DLD1 (cell line): ENCODE data around the gene KIAA1217.

ENCODE experiments used
- in situ Hi-C: cut with HindIII; loops from 2 replicates; pipeline ENCODE4 v1.10.0; 2017; ENCODE audit warnings: low sequenced_read_pairs

KIAA1217 gene

DNA sequence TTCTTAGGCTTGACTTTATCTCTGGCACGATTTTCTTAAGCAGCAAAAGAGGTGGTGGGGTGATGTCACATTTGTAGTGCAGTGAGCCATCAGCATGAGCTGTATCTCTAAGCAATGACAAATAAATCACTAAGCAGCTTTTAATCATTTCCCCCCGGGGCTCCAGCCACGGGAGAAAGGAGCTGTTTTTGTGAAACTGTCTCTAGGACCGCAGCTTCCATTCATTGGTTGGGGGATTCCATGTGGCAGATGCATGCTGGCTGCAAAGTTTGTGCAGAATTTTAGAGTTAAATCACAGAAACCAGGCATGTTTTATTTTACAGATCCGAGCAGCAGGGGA, 464 bp downstream of the KIAA1217 start:
- in situ Hi-C loops = no loop called here

DNA sequence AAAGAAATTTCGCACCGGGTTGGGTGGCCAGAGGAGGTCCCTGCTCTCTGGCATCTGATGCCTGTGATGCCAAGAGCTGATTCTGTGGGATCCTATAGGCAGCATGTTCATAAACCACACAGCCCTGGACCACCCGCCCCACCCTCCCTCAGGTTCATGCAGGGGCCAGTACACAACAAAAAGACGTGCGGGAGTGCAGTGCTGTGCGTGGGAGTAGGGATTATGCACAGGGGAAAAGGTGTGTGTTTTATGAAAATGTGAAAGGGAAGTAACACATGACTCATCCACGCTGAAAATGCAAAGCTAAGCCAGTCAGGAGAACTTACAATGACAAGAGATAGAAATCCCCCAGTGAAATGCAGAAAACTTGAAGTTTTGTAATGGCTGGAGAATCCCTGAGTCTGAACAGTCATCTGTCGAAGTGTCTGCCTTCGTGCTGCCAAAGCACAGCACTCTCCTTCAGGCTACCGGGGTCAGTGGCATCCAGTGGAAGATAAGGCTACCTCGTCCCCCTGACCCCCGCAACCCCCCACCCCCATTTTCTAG, 1.1 kb downstream of the KIAA1217 start:
- in situ Hi-C loops = no loop called here

DNA sequence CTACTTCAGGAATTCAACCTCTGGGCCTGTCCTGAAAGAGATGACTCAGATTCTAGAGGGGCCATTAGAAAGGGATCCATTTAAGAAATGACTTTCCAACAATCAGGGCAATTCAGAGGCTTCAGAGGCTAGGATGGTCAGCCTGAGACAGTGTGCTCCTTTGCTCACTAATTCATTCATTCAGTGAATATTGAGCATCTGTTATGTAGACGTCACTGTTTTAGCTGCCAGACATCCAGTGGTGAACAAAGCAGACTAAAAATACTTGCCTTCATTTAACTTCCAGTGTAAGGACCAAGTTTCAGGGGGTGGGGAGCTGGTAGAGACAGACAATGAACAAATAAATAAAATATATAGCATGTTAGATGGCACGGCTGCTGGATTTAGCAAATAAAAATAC, 1.6 kb downstream of the KIAA1217 start:
- in situ Hi-C loops = no loop called here

DNA sequence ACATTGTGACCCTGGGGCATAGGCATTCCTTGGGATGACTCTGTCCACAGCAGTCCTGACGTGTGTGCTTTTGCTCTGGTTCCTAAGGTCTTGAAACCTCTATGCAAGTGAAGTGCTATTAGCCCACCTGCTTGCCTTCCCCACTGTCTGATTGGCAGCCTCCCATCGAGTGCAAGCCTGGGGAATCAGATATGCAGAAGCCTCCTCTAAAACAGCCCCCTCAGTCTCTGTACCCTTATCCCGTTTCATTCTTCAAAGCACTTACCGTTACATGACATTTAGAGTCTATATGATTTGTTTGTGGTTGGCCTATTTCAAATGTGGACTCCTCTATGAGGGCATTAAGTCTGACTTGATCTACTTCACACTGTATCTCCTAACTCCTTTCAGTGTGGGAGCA, 4.3 kb downstream of the KIAA1217 start:
- in situ Hi-C loops = no loop called here

DNA sequence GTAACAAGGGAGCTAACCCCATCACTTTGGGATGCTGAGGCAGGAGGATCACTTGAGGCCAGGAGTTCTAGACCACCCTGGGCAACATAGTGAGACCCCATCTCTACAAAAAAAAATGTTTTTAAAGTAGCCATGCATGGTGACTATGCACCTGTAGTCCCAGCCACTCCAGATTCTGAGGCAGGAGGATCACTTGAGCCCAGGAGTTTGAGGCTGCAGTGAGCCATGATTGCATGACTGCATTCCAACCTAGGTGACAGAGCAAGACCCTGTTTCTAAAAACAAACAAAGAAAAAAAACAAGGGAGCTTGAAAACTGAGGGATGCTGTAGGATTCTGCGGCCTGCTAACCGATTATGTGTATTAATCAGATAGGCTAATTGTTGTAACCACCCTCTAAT, 4.9 kb downstream of the KIAA1217 start:
- in situ Hi-C loops = no loop called here

DNA sequence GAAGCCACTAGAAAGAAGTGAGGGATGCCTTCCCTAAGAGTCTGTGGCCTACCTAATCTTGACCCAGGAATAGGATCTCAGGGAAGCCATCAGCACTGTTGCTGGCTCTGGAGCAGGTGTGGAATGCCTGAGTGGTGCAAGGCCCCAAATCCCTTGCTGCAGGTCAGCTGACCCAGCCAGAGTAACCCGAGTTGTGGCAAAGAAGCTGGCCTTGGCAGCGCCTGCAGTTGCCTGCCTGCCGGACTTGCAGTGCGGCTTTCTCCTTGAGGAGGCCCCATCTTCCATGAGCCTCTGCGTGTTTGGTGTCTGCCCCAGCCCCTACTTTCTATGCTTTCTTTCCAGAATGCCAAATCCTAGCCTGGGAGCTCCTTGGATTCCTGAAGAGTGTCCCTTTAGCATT, 5.8 kb downstream of the KIAA1217 start:
- in situ Hi-C loops = no loop called here

DNA sequence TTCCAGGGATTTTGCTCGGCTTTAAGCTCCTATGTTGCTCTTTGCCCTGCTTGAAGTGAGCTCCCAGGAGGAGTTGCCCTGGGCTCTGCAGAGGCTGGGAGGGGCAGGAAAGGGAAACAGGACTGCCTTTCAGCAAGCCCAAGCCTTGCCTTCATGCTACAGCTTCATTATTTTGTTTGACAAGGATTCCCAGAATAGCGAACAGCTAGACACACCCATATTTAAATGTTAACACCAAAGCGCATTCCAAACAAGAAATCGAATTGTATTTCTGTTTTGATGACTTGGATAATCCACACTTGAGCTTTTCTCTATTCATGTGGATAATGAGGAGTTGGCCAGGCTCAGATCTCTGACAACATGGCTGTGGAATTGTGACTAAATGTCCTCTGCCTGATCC, 6.3 kb downstream of the KIAA1217 start:
- in situ Hi-C loops = no loop called here

DNA sequence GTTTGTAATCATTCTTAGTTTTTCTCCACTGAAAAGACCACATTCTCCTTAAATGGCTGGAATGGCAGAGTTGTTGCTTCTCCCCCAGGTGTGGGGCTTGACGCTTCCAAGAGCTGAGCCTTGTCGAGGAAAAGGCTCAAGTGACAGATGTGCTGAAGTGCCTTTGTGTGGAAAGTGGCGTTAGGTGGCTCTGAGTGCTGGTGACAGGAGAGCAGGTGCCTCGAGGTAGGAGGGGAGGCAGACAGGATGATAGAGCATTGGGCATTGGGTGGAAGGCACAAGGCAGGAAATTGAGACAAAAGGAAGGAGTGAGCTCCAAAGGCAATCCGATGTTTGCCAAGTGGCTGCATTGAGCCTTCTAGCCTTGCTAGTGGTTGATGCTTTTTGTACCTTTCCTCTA, 6.7 kb downstream of the KIAA1217 start:
- in situ Hi-C loops = no loop called here

DNA sequence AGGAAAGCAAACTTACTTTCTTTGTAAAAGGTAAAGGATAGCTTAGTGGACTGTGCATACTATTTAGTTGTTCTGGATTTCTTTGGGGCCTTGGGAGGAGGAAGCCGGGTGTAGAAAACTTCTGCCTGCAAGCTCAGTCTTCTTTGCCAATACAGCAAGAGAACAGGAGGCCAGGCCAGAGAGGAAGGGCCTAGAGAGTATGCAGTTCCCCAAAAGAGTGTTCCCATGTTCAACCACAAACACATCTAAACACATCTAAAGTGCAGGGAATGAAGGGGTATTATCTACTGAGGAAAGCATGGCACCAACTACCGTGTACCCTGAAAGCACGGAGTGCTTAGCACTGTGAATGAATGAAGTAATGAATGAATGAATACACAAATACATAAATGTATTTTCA, 11.0 kb downstream of the KIAA1217 start:
- in situ Hi-C loops = no loop called here

DNA sequence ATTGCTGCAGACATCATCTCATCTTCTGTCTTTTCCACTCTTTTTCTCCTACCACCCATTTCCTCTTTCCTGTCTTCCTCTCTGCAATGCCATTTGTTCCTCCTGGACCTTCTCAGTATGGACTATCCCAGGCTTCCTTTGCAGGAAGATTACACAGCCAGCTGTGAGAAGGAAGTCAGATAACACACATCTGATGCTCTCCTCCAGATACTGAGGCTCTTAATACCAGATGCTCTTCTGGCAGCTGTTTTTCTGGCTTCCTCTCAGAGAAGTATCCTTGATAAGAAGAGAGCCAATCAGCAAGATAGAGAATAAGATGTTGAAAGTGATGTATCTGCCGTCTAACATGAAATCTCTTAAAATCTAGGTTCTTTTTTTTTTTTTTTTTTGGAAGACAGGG, 14.4 kb downstream of the KIAA1217 start:
- in situ Hi-C loops = no loop called here

DNA sequence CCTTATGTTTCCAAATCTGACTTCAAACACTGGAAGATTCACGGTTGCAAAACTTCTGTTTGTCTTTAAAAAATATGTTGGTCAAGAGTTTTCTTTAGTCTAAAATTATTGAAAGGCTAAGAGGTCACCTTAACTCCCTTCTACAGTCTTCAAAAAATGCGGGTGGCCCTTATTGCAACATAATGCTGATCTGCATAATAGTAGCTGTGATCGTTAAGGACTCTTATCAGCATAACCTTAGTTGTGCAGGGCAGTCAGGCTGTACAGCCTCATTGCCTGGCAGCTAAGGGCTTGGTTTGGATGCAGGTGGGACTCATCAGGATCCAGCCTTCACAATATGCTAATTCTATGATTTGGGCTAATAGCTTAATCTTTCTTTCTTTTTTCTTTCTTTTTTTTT, 15.0 kb downstream of the KIAA1217 start:
- in situ Hi-C loops = no loop called here

DNA sequence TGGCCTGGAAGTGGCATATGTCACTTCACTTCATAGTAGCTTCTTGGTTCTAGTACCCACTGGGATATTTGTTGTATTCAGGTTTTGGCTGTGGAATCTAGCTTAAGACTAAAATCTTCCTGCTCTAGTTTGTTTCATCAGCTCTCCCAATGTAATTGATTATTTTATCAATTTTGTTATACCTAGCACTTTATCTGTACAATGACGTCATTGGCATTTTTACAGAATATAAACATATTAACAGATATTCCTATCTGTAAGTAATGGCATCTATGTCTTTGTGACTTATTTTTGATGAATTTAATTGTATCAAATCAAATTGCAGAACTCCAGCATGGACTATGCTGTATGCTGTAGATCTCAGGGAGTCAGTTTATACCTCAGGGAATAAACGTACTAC, 19.7 kb downstream of the KIAA1217 start:
- in situ Hi-C loops = no loop called here

DNA sequence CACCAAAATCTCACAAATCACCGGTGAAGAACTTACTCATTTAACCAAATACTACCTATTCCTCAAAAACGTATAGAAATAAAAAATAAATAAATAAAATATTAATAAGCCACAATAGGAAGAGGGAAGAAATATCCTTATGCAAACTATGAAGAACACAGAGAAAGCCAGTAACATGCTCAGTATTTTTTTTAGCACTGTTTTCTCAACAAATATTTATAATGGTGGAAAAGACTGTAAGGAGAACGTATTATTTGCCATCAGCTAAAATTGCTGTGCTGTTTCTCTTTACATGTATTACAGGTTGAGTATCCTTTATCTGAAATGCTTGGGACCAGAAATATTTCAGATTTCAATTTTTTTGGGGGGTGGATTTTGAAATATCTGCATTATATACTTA, 21.0 kb downstream of the KIAA1217 start:
- in situ Hi-C loops = no loop called here

DNA sequence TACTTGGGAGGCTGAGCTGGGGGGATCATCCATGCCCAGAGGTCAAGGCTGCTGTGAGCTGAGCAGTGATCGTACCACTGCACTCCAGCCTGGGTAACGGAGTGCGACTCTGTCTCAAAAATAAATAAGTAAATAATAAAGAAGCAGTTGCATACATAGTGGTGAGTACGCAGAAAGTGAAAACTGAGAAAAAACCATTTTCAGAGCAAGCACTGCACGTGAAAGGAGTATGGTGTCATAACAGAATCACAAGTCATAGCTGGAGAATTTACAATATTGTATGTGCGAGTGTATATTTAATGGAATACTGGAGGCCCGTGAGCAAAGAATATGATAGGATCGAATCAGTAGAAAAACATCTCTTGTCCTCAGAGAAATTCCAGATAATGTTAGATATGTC, 22.3 kb downstream of the KIAA1217 start:
- in situ Hi-C loops = no loop called here

DNA sequence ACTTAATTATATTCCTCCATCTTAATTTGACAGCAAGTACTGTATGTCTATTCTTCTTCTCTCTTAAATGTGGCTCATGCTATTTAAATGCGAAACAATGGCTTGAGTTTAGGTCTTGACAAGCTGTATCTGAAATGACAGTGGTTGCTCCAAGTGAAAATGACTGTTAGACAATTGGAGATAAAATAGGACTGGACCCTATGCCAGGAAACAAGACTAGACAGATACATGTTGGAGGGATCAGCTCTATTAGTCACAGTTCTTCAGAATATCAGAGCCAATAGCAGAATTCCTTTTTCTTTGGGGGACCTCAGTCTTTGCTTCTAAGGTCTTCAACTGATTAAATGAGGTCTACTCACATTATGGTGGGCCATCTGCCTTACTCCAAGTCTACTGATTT, 25.8 kb downstream of the KIAA1217 start:
- in situ Hi-C loops = no loop called here

DNA sequence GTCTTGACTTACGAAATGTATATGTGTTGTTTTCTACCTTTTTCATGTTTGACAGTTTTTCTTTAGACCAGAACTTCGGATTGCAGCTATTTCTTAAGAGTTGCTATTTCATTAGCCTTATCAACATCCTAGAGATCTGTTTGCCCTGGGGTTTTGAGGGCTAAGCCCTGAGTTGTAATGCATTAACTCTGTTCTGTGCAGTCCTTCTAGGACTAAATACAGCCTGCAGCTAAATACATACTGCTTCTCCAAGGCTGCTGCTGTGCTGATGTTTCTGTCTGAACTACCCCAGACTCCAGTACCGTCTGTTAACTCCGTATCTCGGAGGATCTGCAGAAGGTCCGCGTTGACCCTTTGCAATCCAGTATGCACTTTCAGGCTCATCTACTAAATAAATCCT, 26.5 kb downstream of the KIAA1217 start:
- in situ Hi-C loops = no loop called here

DNA sequence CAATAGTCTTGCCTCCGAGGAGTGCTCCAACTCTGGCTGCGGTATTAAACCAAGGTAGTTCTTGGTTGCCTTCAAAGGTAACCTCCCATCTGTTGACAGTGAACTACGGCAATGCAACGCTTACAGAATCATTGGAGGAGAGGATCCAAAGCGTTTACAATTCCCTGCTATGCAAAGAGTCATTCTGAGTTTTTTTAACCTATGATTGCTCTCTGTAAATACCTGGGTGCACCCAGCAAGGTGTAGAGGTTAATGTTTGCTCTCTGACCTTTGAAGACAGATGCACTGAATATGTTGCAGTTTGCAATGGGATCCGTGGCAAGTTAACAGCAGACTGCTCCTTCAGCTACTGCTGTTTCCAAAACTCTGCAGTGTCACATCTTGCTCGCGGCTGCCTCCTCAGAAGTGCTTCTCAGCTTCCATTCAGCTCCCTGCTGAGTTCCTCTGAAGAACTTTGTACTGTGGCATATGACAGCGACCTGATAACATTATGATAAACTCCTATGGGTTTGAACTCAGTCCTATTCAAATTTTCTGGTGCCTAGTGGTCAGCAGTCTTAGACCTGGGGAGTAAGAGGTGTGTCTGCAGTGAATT, 29.0 kb downstream of the KIAA1217 start:
- in situ Hi-C loops = no loop called here

DNA sequence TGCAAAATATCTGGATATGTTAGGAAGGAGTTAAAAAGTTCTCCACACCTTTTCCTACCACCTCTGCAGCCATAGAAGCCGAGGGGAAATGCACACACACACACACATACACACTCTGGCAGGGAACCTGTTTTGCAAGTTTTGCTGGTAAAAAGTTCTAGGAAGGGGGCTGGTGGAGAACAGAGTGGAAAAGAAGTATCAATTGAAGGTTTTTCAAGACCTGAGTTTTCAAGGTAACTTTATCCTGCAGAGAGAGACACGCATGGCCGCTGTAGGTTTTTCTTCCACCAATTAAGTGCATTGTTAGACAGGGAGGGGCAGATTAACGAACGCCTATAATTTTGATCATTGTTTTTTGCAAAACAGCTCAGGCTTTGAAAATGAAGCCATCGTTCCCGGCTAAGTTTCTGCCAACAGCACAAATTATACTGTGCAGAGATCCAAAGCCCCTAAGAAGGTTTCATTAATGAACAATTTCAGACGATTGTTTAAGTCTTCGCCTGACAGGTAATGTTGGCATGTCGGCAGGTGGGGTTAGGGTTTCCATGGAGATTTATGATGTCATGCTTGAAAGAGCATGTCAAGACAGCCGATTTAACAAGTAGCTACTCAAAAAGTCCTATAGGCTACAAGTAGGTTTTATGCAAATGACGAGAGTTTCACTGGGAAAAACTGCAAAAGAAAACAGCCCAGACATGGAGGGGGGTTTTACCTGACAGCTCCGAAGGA, 29.7 kb downstream of the KIAA1217 start:
- in situ Hi-C loops = no loop called here

DNA sequence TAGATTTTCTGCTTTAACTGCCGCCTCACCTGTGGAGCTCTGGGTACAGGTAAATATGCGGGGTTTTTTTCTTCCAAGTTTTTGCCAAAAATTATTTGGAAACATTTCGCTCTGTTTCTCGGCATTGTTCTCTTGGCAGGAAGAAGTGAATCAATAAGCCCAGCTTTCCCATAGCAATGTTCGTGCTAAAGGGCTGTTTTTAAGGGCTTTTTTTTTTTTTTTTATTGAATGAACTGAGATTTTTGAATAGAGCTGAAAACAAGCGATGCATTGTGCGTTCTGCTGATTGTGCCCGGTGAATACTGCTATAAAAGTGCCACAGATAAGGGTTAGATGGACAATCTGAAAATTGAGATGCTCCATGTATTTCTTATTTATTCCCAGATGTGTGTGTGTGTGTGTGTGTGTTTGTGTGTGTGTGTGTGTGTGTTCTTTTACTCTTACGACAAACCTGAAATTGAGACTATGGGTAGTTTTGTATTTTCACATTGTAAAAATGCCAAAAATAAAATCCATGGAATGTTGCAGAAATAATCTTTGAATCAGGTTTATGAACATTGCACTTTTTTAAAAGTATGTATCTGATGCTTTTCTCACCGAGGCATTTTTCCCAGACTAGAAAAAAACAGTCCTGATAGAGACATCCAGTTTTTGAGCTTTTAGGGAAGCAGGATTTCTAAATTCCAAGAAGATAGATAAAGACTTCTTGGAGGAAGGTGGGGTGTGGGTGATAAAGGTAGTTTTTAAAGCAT, 30.5 kb downstream of the KIAA1217 start:
- in situ Hi-C loops = no loop called here

DNA sequence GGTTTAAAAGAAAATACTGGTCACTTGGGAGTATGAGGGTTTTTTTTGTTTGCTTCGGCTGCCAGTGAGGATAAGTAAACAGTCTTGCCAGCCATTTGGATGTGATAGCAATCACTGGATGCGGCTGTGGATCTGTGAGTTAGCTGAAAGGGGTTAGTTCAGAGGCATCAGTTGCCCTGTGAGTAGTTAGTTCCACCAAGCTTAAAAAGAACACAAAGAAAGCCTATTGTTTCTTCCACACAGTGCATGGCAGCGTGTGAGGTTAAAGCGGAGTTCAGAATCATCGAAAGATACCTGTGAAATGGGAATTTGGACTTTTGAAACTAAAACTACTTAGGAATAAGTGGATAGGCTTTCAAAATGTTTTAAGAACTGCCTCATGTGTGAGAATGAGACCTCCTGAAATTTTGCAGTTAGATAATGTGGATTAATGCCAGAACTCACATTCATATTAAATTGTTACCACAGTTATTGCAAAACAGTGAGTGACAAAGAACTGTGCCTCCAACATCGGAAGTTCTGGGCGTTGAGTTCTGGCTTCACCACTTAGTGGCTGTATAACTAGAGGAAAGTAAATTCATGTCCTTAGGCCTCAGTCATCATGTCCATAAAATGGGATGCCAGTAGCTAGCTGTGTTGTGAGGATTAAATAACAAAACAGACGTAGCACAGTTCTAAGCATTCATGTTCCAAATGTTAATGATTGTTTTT, 31.3 kb downstream of the KIAA1217 start:
- in situ Hi-C loops = no loop called here

DNA sequence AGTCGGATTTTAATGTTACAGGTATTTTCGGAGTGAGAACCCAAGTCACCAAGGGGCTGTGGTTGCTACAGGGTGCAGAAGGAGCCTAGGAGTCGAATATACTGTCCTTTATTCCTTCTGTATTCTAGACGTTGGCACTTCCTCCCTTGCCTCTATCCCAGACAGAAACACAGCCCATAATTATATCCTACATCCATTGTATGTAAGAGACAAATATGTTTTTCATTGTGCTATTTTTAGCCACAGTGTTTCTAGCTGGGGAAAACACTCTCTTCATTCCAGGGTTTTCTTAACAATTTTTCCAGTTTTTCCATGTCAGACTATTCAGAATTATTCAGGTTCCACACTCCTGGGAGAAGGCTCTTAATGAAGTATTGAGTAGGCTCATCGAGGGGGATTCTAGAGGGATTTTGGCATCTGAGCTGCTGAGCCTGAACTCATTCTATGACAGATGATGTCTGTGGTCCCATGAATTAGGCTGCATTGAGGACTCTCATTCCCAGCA, 32.6 kb downstream of the KIAA1217 start:
- in situ Hi-C loops = no loop called here
